Esophagus squamous epithelium (tissue), 5 donors: ENCODE measurements around the gene IL18RAP. TPM values are rescaled to one million over a fixed set of nuclear protein-coding genes. Genes with fewer than 3 reads are reported as not detected.

Source experiments
- DNase-seq: peaks from one replicate; lab custom pipeline; 2025; lab: John Stamatoyannopoulos, UW
- H3K27ac ChIP-seq, 4 donors: fragments of 200-600 bp; sonication (generic); one replicate each; pipeline ENCODE4 v1.5.1; 2016 to 2019; ENCODE audit warnings: mild to moderate bottlenecking in 1 of 4
- H3K27me3 ChIP-seq, 4 donors: fragments of 200-600 bp; sonication (generic); 1 replicate in 3 of 4; 2 replicates in 1 of 4; pipeline versions ENCODE4 v1.5.1 to v1.6.0; 2017 to 2021; ENCODE audit warnings: antibody characterized with exemption in 1 of 4
- H3K36me3 ChIP-seq, 3 donors: fragments of 200-600 bp; sonication (generic); one replicate each; pipeline ENCODE4 v1.5.1; 2016 to 2019
- H3K4me1 ChIP-seq, 3 donors: fragments of 200-600 bp; sonication (generic); one replicate each; pipeline ENCODE4 v1.5.1; 2017 to 2019
- H3K4me3 ChIP-seq, 4 donors: fragments of 200-600 bp; sonication (generic); 1 replicate in 3 of 4; 2 replicates in 1 of 4; pipeline ENCODE4 v1.5.1; 2016 to 2019; ENCODE audit warnings: mild to moderate bottlenecking in 2 of 4, moderate library complexity in 1 of 4
- H3K9me3 ChIP-seq, 3 donors: fragments of 200-600 bp; sonication (generic); one replicate each; pipeline ENCODE4 v1.5.1; 2016 to 2019
- CTCF ChIP-seq, 6 experiments: fragments of 450-650 bp in 4 of 6; fragments of 200-600 bp in 2 of 6; sonication (generic) in 2 of 6; IDR thresholded peaks; one replicate each; pipeline ENCODE4 v1.5.1; 2016 to 2019; ENCODE audit warnings: antibody characterized with exemption in 6 of 6, mild to moderate bottlenecking in 4 of 6, moderate library complexity in 4 of 6
- POLR2A ChIP-seq, 4 donors: fragments of 450-650 bp; IDR thresholded peaks; one replicate each; pipeline ENCODE4 v1.6.1; 2017; ENCODE audit warnings: antibody characterized with exemption in 4 of 4, mild to moderate bottlenecking in 4 of 4, moderate library complexity in 3 of 4
- WGBS, 2 donors: methylation state at CpG; one replicate each; pipeline ENCODE4 v1.1.5; 2018; 5-methylcytosine and 5-hydroxymethylcytosine counted together
- intact Hi-C: fragments of 100-400 bp; cut with DNase I; formaldehyde crosslinking; loops from one replicate; pipeline ENCODE4 v1.15.0; 2022
- total RNA-seq, 4 donors: library from RNA; depleted of rRNA; stranded (reverse); fragments of >200 nt; gene quantifications; one replicate each; pipeline ENCODE4 v1.1.0, GENCODE V29; 2016
- donor health status: DM: yes; HTN: yes; CAD: no.

The IL18RAP gene
- total RNA-seq, 4 donors from 2014 or later = 0.61 to 4.3 (median 3.4) TPM; not detected in 1

- peaks cover 0 to 5% (median 0%) of the 10 kb centered on the region in 3 donors for H3K4me1 ChIP-seq
- no peak for DNase-seq
- H3K9me3 ChIP-seq = no peaks in the 10 kb centered on the region
- no peaks in the 10 kb centered on the region for H3K36me3 ChIP-seq
- intact Hi-C loops = loop anchor here (10.0 kb wide), 1 partner anchor 422 kb away; no protein-coding TSS in a partner anchor
- H3K4me3 ChIP-seq = no peak overlapping the region
- no peak overlapping the region for H3K27ac ChIP-seq
- TF ChIP-seq POLR2A (IDR thresholded peaks at IDR 0.05) = no peak
- TF ChIP-seq CTCF (IDR thresholded peaks at IDR 0.05) = no peak
- WGBS, 2 donors = 80 to 94% methylated on average over 4 to 7 of the region's 9 CpGs
- H3K27me3 ChIP-seq = no peaks in the 10 kb centered on the region
Observed at GRCh38 chr2:102446936-102447335, 24.0 kb downstream of the IL18RAP start.

GRCh38 chr2:102449370-102449974, 26.5 kb downstream of the IL18RAP start:
- Histone ChIP-seq H3K27me3 (no peaks in the 10 kb centered on the region), H3K36me3 (no peaks in the 10 kb centered on the region), H3K4me3 (no peak overlapping the region), H3K4me1 (no peaks in the 10 kb centered on the region), H3K9me3 (no peaks in the 10 kb centered on the region), H3K27ac (no peak overlapping the region)
- intact Hi-C loops = loop anchor here (10.0 kb wide), 1 partner anchor 425 kb away; no protein-coding TSS in a partner anchor
- no peak for DNase-seq
- no peak for TF ChIP-seq POLR2A (IDR thresholded peaks at IDR 0.05)
- peak; percentile 31 to 66 (median 51) for TF ChIP-seq CTCF (IDR thresholded peaks at IDR 0.05)
- WGBS, 2 donors = 0% methylated on average over 1 of the region's 1 CpG

GRCh38 chr2:102451968-102452367, 29.0 kb downstream of the IL18RAP start:
- Histone ChIP-seq H3K36me3 (no peaks in the 10 kb centered on the region), H3K27me3 (no peaks in the 10 kb centered on the region), H3K27ac (no peak overlapping the region), H3K4me1 (no peaks in the 10 kb centered on the region), H3K9me3 (peaks cover 0 to 5% (median 0%) of the 10 kb centered on the region in 3 donors), H3K4me3 (no peak overlapping the region)
- WGBS, 2 donors = 53 to 54% methylated on average over 2 of the region's 2 CpGs
- intact Hi-C loops = no loop called here
- no peak for DNase-seq
- TF ChIP-seq CTCF (IDR thresholded peaks at IDR 0.05) = no peak
- TF ChIP-seq POLR2A (IDR thresholded peaks at IDR 0.05) = no peak

- TF ChIP-seq CTCF (IDR thresholded peaks at IDR 0.05) (no peak), POLR2A (IDR thresholded peaks at IDR 0.05) (no peak)
- Histone ChIP-seq H3K27ac (no peak overlapping the region), H3K9me3 (peaks cover 0 to 5% (median 0%) of the 10 kb centered on the region in 3 donors), H3K27me3 (no peaks in the 10 kb centered on the region), H3K36me3 (no peaks in the 10 kb centered on the region), H3K4me3 (no peak overlapping the region), H3K4me1 (no peaks in the 10 kb centered on the region)
- no peak for DNase-seq
- intact Hi-C loops = no loop called here
- 64 to 68% methylated on average over 4 of the region's 4 CpGs for WGBS, 2 donors
Observed at GRCh38 chr2:102453501-102453900, 30.5 kb downstream of the IL18RAP start.

GRCh38 chr2:102455061-102455670, 32.2 kb downstream of the IL18RAP start:
- Histone ChIP-seq H3K27ac (no peak overlapping the region), H3K27me3 (no peaks in the 10 kb centered on the region), H3K36me3 (no peaks in the 10 kb centered on the region), H3K4me1 (no peaks in the 10 kb centered on the region), H3K9me3 (peaks cover 0 to 5% (median 0%) of the 10 kb centered on the region in 3 donors), H3K4me3 (no peak overlapping the region)
- TF ChIP-seq POLR2A (IDR thresholded peaks at IDR 0.05) = no peak
- TF ChIP-seq CTCF (IDR thresholded peaks at IDR 0.05) = no peak
- intact Hi-C loops = no loop called here
- DNase-seq = no peak
- WGBS, 2 donors = 41 to 49% methylated on average over 2 of the region's 2 CpGs
